HFFc6 (cell line): ENCODE results near the gene KLHL35. TPM values are rescaled to one million over a fixed set of nuclear protein-coding genes. Genes with fewer than 3 reads are reported as not detected.

ENCODE experiments used
- DNase-seq: peaks from one replicate; pipeline ENCODE4 v3.0.0-alpha.2; 2018
- H3K27ac Mint-ChIP-seq: 2 replicates; pipeline ENCODE4 v1.8.0; 2020; ENCODE audit warnings: mild to moderate bottlenecking, mixed read lengths
- H3K27me3 Mint-ChIP-seq: 2 replicates; pipeline ENCODE4 v1.8.0; 2021; ENCODE audit warnings: mild to moderate bottlenecking, moderate library complexity, mixed read lengths; ENCODE audit not compliant: insufficient read depth
- H3K36me3 Mint-ChIP-seq: 2 replicates; pipeline ENCODE4 v1.8.0; 2021; ENCODE audit warnings: low read depth, mixed read lengths
- H3K4me1 Mint-ChIP-seq: 2 replicates; pipeline ENCODE4 v1.8.0; 2020; ENCODE audit warnings: low read depth, mixed read lengths
- H3K4me3 Mint-ChIP-seq: 2 replicates; pipeline ENCODE4 v1.8.0; 2020; ENCODE audit warnings: mild to moderate bottlenecking, moderate library complexity, mixed read lengths
- H3K9me3 Mint-ChIP-seq: 2 replicates; pipeline ENCODE4 v1.8.0; 2020; ENCODE audit warnings: mild to moderate bottlenecking, mixed read lengths
- total RNA-seq, 6 experiments: library from RNA; stranded (reverse); fragmentation: NEBNext Ultra II Directional; extraction: Animal tissue kit (Norgen Biotek cat#: 25700); gene quantifications; 2 replicates in 1 of 6; 3 replicates in 5 of 6; pipeline ENCODE4 v1.2.3, GENCODE V29; 2021
- TF ChIP-seq, protein P1 (sequence below): fragments of 200-600 bp; sonication (generic); IDR thresholded peaks from 2 replicates; pipeline ENCODE4 v1.5.0; 2021; ENCODE audit warnings: antibody characterized with exemption, mild to moderate bottlenecking

Gene KLHL35
- total RNA-seq, 6 experiments from 2014 or later, result not detected

DNA sequence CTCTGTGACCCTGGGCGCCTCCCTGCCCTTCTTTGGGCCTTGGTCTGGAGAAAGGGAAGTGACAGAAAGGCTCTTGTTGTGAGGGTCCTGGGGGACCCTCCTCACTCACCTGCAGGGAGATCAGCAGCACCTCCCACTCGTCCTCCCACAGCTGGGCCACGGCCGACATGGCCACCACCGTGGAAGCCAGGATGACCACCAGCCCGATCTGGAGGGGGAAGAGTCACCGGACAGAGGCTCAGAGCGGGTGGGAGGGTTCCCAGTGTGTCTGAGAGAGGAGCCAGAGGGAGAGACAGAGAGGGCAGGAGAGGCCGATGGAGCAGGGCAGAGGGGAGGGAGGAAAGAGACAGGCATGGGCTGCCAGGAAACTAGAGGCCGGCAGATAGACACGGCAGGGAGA lies 16.8 kb upstream of the KLHL35 start:
- no peak for DNase-seq
- Mint-ChIP-seq H3K9me3 (no peaks in the 10 kb centered on the region), H3K4me3 (no peak overlapping the region), H3K4me1 (peaks cover 12% of the 10 kb centered on the region), H3K27ac (no peak overlapping the region), H3K27me3 (peaks cover 18% of the 10 kb centered on the region), H3K36me3 (no peaks in the 10 kb centered on the region; the same call in 1 of the 2 replicates)
- TF ChIP-seq, protein P1, sequence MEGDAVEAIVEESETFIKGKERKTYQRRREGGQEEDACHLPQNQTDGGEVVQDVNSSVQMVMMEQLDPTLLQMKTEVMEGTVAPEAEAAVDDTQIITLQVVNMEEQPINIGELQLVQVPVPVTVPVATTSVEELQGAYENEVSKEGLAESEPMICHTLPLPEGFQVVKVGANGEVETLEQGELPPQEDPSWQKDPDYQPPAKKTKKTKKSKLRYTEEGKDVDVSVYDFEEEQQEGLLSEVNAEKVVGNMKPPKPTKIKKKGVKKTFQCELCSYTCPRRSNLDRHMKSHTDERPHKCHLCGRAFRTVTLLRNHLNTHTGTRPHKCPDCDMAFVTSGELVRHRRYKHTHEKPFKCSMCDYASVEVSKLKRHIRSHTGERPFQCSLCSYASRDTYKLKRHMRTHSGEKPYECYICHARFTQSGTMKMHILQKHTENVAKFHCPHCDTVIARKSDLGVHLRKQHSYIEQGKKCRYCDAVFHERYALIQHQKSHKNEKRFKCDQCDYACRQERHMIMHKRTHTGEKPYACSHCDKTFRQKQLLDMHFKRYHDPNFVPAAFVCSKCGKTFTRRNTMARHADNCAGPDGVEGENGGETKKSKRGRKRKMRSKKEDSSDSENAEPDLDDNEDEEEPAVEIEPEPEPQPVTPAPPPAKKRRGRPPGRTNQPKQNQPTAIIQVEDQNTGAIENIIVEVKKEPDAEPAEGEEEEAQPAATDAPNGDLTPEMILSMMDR, result no peak

DNA sequence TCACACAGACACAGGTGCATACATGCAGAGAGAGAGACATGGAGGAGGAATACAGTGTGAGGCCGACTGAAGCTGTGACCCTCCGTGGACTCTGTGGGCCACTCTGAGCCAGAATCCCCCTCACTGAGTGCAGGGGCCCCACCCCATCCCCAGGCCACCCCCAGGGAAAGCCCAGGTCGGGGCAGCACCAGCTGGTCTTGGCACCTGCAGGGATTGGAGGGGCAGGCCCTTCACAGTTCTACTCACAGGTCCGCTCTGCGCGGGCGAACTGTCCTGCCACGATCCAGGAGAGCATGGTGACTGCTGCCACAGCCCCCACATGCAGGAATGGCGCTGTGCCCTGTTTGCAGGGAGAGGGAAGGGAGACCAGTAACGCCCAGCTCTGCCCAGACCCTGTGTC lies 16.3 kb upstream of the KLHL35 start:
- no peak for DNase-seq
- H3K4me3 Mint-ChIP-seq, result no peak overlapping the region
- peaks cover 16% of the 10 kb centered on the region for H3K27me3 Mint-ChIP-seq
- no peak overlapping the region for H3K27ac Mint-ChIP-seq
- TF ChIP-seq, protein P1, result no peak
- H3K36me3 Mint-ChIP-seq, result no peaks in the 10 kb centered on the region; the same call in 1 of the 2 replicates
- H3K4me1 Mint-ChIP-seq, result peaks cover 7% of the 10 kb centered on the region
- no peaks in the 10 kb centered on the region for H3K9me3 Mint-ChIP-seq

DNA sequence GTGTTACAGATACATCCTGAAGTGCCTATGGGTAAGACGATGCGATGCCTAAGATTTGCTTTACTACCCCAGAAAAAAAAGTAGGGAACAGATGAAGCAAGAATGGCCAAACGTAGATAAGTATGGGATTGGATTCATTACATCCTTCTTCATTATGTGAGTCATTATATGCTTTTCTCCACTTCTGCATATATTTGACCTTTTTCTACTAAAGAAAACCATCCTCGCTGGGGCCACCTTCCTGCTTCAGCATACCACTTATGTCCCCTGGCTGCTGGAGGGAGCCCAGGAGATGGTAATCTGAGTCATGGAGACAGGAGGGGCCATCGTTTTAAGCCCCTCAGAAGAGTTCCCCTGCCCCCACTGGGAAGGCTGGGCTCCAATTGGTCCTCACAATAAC lies 14.4 kb upstream of the KLHL35 start:
- TF ChIP-seq, protein P1, result no peak

DNA sequence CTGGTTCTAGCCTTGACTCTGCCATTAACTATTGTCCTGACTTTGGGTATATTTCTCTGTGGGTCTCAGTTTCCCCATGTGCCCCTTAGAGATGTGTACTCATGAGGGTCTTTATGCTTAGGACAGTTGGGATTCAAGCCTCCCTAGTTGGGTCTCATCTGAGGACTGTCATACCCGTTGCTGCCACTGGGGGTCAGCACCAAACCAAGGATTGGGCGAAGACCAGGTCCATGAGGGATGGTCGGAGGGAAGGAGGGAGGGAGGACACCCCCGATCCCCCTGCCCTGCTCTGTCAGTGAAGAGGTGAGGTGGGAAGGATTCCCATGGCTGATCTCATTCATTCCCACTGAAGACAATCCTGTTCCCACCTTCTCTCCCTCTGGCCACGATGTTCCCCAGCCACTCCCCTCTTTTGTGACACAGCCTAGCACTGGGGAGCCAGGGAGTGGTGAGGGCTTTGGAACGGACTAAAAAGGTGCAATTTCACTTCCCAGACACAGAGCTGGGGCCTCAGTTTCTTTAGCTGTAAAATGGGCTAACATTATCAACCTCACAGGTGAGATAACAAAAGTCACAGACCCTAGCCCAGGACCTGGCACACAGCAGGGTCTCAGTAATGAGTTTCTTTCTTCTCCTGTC lies 12.4 kb upstream of the KLHL35 start:
- Mint-ChIP-seq H3K36me3 (no peaks in the 10 kb centered on the region), H3K4me3 (no peak overlapping the region), H3K27me3 (peaks cover 30% of the 10 kb centered on the region), H3K27ac (no peak overlapping the region), H3K4me1 (no peaks in the 10 kb centered on the region), H3K9me3 (no peaks in the 10 kb centered on the region)
- TF ChIP-seq, protein P1, result peak; percentile 99
- peak; percentile 38 for DNase-seq

More for the DNA sequence above, 14.4 kb upstream of the KLHL35 start:
- Mint-ChIP-seq H3K27ac (no peak overlapping the region), H3K4me3 (no peak overlapping the region), H3K4me1 (no peaks in the 10 kb centered on the region), H3K27me3 (peaks cover 22% of the 10 kb centered on the region), H3K9me3 (no peaks in the 10 kb centered on the region), H3K36me3 (no peaks in the 10 kb centered on the region; the same call in 1 of the 2 replicates)
- no peak for DNase-seq

DNA sequence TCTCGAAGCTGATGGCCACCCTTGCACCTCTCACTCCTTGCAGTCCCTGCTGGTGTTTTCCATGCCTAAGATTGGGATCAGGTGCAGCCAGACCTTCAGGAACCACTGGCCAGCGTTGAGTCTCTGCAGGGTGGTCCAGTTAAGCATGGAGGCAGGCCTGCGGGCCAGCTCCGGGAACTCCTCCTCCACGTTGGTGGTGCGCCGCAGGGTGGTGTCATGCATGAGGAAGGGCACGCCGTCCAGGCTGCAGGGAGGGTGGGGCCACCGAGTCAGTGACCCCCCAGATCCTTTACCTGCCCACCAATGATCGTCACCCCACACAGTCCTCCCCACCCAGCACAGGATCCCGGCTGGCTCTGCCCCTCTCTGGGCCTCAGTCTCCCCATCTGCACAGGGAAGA lies 10.0 kb upstream of the KLHL35 start:
- TF ChIP-seq, protein P1, result no peak
- Mint-ChIP-seq H3K4me3 (no peak overlapping the region), H3K27me3 (peaks cover 24% of the 10 kb centered on the region), H3K4me1 (peaks cover 9% of the 10 kb centered on the region), H3K27ac (no peak overlapping the region), H3K9me3 (no peaks in the 10 kb centered on the region), H3K36me3 (no peaks in the 10 kb centered on the region)
- no peak for DNase-seq
